Uterus (tissue), 2 donors: ENCODE data around the gene CPA4.

Experiments
- CTCF ChIP-seq, 4 experiments: fragments of 200-600 bp in 2 of 4; fragments of 450-650 bp in 2 of 4; sonication (generic) in 2 of 4; IDR thresholded peaks; one replicate each; pipeline ENCODE4 v1.5.1; 2016 to 2019; ENCODE audit warnings: antibody characterized with exemption in 4 of 4, mild to moderate bottlenecking in 2 of 4, moderate library complexity in 1 of 4
- POLR2A ChIP-seq, 2 donors: fragments of 450-650 bp; IDR thresholded peaks; one replicate each; pipeline ENCODE4 v1.6.1; 2016; ENCODE audit warnings: antibody characterized with exemption in 2 of 2, mild to moderate bottlenecking in 1 of 2, moderate library complexity in 1 of 2

GRCh38 chr7:130289478-130289877 lies 3.5 kb upstream of the CPA4 start:
- no peak for TF ChIP-seq CTCF (IDR thresholded peaks at IDR 0.05)
- TF ChIP-seq POLR2A (IDR thresholded peaks at IDR 0.05): no peak
